GM19193 (cell line): Measurements from ENCODE around the gene TJP2.

Source experiments
- POLR2A ChIP-seq: IDR thresholded peaks from 4 replicates; pipeline ENCODE4 v1.6.1; 2011; ENCODE audit not compliant: insufficient read depth, insufficient read length; ENCODE audit errors: extremely low read depth

The TJP2 gene

GRCh38 chr9:69178583-69179011 is 4.5 kb downstream of the TJP2 start:
- TF ChIP-seq POLR2A: no peak

GRCh38 chr9:69179037-69179436 is 5.0 kb downstream of the TJP2 start:
- no peak for TF ChIP-seq POLR2A

- no peak for TF ChIP-seq POLR2A
These were observed 6.1 kb downstream of the TJP2 start for GRCh38 chr9:69180200-69180599.

GRCh38 chr9:69180670-69181069 is 6.6 kb downstream of the TJP2 start:
- no peak for TF ChIP-seq POLR2A

DNA sequence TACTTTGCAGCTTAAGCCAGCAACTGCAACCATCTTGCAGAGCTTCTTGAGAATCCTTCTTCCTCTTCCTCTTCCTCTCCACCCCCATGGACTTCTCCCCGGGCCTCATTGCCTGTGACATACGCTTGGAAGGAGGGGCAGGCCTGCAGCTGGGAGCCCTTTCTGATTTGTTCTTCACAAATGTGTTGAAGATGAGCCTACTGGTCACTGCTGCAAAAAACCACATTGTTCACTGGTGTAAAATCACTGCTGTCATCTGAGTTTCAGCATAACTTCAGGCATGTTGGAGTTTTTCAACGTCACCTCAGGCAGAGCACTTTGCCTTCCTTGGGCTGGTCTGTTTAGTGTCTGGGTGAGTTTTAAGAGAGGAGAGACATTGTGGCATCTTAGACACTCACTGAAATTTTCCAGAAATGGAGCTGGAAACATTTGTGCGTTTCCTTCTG is 7.9 kb downstream of the TJP2 start:
- TF ChIP-seq POLR2A: no peak

DNA sequence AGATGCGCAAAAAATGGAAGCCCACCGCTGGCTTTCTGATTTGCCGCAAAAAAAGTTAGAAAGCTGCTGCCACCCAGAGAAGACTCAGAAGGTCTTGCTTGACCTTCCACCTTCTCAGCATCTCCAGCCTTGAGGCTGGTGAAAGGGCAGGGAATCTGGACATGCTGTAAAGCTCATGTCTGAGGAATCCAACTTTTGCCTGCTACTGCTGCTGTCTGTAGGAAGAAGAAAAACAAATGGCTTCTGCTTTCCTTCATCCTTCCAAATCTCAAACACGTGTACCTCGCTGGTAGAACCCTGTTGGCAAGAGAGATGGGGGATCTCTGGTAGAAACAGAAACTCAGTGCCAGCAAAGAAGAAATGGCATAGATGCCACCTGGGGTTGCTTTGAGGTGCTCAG is 10.2 kb downstream of the TJP2 start:
- TF ChIP-seq POLR2A: no peak

DNA sequence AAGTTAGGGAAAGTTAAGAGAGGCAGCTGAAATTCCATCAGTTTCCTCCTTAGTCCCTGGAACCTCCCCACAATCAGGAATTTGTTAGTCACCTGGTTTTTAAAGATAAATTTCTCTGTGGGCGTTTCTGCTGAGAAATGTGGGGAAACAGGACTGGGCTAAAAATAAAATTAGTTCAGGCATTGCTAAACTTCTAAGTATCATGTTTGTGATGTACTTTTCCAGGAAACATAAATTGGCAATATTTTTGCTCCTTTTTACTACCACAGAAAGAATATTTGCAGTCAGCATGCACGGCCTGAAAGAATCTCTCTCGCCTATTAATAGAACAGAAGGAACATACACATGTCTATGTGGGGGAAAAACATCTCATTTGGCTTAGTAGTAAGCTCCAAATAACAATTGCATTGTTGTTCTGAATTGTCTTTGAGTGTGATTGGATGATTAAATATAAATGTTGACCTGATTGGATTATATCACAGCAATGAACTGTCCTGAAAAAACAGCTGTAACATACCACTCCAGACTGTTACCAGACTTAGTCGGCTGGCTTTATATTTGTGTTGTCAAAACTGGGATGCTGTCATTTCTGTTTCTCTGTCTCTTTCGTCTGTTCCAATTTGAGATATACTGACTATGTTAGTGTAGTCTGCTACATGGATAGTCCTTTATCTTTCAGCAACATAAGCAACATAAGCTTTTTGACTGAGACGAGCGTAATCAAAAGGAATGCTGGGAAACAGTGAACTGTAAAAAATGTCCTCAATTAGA is 12.9 kb downstream of the TJP2 start:
- no peak for TF ChIP-seq POLR2A

DNA sequence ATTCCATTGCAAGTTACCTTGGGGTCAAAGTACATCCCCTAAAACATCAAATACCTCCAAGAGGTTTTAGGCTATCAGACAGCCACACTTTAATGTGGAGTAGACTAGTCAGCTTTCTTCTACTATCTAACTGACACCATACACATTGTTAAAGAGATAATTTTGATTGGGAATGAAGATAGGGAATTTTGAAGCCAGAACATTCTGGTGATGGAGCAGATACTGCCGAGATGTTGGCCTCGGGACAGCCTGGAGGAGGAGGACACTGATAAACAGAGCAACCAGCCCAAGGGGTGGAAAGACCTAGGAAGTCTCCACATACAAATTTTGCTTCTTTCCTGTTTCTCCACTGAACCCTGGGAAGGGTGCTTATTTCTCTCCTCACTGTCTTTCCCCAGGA is 14.9 kb downstream of the TJP2 start:
- no peak for TF ChIP-seq POLR2A

DNA sequence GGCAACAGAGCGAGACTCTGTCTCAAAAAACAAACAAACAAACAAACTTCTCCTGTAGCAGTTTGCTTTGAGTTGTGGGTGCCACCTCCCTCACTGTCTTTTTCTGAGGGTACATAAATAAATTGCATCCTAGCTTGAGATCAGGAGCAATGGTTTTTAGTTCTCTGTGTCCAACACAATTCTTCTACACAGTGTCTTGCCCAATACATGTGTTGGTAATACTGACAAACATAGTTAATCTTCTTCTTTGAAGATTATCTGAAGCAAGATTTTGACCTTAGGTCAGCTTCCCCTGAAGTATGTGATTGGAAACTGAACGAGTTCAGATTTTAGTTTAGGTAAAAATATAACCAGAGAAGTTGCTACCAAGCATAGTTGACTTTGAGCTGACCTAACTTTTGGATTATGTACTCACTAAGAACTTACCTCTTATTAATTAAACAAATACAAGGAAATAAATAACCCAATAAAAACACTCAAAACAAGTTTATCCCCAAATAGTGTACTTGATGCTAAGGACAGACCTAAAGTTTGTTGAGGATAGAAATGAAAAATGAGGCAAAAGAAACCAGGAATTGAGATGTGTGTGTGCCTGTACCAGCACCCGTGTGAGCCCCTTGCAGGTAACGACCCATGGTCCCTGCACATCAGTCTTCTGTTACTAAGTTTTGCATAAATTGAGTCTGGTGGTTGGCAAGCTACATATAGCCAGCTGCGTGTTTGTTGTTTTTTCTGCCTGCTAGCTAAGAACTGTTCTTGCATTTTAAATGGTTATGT is 16.2 kb downstream of the TJP2 start:
- no peak for TF ChIP-seq POLR2A

- TF ChIP-seq POLR2A: no peak
These were observed 16.7 kb downstream of the TJP2 start for GRCh38 chr9:69190863-69191181.

DNA sequence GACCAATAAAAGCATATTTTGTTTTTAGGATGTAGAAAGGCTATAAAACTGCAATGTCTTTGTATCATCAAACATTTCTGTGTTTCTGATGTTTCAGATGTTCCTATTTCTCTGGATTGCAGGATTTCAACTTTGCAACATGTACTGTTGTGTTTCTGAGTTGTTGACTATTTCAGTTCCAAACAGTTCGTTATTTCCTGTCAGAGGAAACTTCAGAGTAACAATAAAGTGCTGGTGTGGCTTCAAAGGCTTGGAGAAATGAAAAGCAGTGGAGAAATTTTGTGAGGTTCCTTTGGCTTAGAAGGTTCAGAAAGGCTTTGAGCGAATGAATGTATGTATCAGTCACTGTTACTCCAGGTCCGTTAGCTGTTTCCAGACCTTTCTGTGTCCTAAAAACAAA is 17.2 kb downstream of the TJP2 start:
- no peak for TF ChIP-seq POLR2A

DNA sequence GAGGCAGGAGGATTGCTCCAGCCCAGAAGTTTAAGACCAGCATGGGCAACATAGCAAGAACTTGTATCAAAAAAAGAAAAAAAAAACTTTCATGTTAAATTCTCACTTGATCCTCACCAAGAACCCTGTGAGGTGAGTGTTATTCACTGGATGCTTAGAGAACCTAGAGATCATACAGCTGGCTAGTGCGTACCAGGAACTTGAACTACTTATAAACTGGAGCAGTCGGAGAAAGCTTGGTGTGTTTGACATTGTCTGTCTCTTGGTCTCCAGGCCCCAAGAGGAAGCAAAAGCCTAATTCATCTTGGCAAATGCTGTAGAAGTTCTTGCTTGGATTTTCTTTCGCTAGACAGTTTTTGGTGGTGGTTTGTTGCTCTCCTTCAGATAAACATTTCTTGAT is 18.1 kb downstream of the TJP2 start:
- no peak for TF ChIP-seq POLR2A

GRCh38 chr9:69193685-69194032 is 19.6 kb downstream of the TJP2 start:
- TF ChIP-seq POLR2A: no peak

DNA sequence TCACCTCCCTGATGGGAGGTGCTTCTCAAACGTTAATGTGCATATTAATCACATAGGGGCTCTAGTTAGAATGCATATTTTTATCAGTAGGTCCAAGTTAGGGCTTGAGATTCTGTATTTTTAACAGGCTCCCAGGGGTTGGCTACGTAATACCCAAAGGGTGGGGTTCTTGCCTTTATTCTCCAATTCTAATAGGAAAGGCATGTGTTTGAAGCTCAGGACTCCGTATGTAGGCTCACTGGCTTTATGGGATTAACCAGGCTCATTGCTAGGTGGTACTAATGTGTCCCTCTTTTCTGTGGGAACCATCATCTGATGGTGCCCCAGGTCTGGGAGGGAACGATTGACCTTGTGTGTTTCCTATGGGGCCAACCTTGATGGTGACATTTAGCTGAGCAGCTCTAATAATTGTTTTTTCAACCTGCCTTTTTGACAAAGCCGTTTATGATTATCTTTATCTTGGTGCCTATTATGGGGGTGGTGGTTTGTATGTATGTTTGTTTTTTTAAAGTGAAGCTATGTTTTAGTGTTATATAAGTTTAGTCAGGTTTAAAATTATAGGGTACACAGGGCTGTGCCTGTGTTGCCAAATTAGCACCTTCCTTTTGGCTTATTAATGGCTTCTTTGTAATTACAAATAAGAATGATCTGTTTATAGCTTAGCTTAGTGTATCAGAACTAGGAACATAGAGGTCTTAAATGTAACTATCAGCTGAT is 20.8 kb downstream of the TJP2 start:
- TF ChIP-seq POLR2A: no peak

DNA sequence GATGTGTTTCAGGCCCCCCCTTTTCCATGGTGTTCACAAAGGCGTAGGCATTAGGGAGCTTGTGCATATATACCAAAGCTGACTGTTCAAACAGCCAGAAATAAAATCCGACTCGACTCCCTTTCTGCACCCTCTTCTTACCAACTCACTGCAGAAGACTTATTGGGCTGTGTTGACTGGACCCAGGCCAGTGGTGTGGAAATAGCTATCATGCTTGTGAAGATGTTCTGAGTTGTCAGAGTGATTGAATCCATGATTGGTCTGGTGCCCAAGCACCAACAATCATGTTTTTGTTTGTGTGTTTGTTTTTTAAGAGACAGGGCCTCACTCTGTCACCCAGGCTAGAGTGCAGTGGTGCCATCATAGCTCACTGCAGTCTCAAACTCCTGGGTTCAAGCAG is 21.6 kb downstream of the TJP2 start:
- TF ChIP-seq POLR2A: no peak

GRCh38 chr9:69197687-69198086 is 23.6 kb downstream of the TJP2 start:
- TF ChIP-seq POLR2A: no peak

GRCh38 chr9:69198521-69199220 is 24.6 kb downstream of the TJP2 start:
- no peak for TF ChIP-seq POLR2A
